SK-N-SH (cell line): ENCODE measurements around the gene BFSP2.

Source experiments
- CHD2 ChIP-seq: fragments of 150-350 bp; IDR thresholded peaks from 2 replicates; pipeline ENCODE4 v1.6.1; 2018; ENCODE audit warnings: low read length; ENCODE audit not compliant: partially characterized antibody
- CTCF ChIP-seq: fragments of 200-600 bp; sonication (generic); IDR thresholded peaks from 2 replicates; pipeline ENCODE4 v1.6.1; 2017; ENCODE audit warnings: antibody characterized with exemption, mild to moderate bottlenecking, moderate library complexity
- EZH2phosphoT487 ChIP-seq: fragments of 200-600 bp; sonication (generic); IDR thresholded peaks from 2 replicates; pipeline ENCODE4 v1.6.1; 2017; ENCODE audit warnings: low read depth, mixed run types, mild to moderate bottlenecking, antibody characterized with exemption, moderate library complexity, borderline replicate concordance
- GABPA ChIP-seq: IDR thresholded peaks from 2 replicates; pipeline ENCODE4 v1.4.0; 2012; ENCODE audit warnings: low read depth, mild to moderate bottlenecking
- JUND ChIP-seq: IDR thresholded peaks from 2 replicates; pipeline ENCODE4 v1.4.0; 2012
- MEF2A ChIP-seq: IDR thresholded peaks from 2 replicates; pipeline ENCODE4 v1.4.0; 2012; ENCODE audit warnings: low read depth, borderline replicate concordance
- POLR2AphosphoS5 ChIP-seq: IDR thresholded peaks from 2 replicates; pipeline ENCODE4 v1.6.1; 2012; ENCODE audit warnings: low read depth, low read length
- SIN3A ChIP-seq: IDR thresholded peaks from 2 replicates; pipeline ENCODE4 v1.6.1; 2012; ENCODE audit warnings: low read depth, mild to moderate bottlenecking, low read length, moderate library complexity, borderline replicate concordance
- USF2 ChIP-seq: fragments of 150-350 bp; IDR thresholded peaks from 2 replicates; pipeline ENCODE4 v1.6.1; 2017; ENCODE audit warnings: antibody characterized with exemption, low read length, low read depth, borderline replicate concordance
- TF ChIP-seq, protein P1 (sequence below): IDR thresholded peaks from 2 replicates; pipeline ENCODE4 v1.6.1; 2012; ENCODE audit warnings: mild to moderate bottlenecking, low read depth, low read length, moderate library complexity

DNA sequence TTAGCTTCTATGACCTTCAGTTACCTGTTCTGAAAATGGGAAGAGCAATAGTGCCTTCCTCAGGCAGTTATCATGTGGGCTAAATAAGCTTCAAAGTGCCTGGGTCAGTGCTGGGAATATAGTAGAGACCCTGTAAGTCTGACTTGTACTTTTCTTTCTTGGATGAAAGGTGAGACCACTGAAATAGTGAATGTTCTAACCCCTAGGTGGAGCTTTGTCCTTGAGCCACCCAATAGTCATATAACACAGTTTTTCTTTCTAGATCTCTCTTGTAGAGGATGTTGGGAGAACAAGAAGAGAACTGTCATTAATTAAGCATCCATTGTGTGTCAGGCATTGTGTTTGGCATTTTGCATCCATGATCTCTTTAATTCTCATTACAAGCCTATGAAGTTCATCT lies 13.0 kb upstream of the BFSP2 start:
- TF ChIP-seq CTCF (no peak; the same call in 1 of the 2 replicates), MEF2A (no peak), POLR2AphosphoS5 (no peak), JUND (no peak), EZH2phosphoT487 (no peak), USF2 (no peak), CHD2 (no peak), SIN3A (no peak), GABPA (no peak)
- TF ChIP-seq, protein P1, sequence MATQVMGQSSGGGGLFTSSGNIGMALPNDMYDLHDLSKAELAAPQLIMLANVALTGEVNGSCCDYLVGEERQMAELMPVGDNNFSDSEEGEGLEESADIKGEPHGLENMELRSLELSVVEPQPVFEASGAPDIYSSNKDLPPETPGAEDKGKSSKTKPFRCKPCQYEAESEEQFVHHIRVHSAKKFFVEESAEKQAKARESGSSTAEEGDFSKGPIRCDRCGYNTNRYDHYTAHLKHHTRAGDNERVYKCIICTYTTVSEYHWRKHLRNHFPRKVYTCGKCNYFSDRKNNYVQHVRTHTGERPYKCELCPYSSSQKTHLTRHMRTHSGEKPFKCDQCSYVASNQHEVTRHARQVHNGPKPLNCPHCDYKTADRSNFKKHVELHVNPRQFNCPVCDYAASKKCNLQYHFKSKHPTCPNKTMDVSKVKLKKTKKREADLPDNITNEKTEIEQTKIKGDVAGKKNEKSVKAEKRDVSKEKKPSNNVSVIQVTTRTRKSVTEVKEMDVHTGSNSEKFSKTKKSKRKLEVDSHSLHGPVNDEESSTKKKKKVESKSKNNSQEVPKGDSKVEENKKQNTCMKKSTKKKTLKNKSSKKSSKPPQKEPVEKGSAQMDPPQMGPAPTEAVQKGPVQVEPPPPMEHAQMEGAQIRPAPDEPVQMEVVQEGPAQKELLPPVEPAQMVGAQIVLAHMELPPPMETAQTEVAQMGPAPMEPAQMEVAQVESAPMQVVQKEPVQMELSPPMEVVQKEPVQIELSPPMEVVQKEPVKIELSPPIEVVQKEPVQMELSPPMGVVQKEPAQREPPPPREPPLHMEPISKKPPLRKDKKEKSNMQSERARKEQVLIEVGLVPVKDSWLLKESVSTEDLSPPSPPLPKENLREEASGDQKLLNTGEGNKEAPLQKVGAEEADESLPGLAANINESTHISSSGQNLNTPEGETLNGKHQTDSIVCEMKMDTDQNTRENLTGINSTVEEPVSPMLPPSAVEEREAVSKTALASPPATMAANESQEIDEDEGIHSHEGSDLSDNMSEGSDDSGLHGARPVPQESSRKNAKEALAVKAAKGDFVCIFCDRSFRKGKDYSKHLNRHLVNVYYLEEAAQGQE, result no peak
